HG03469 (cell line): ENCODE measurements around the gene C4orf51.
A peak's percentile ranks its signal among the peaks of the same experiment; 100 is the strongest.

ENCODE experiments used
- ATAC-seq: cut with Tn5 transposase; IDR thresholded peaks from one replicate; pipeline ENCODE4 v1.9.1; 2021; ENCODE audit warnings: mild to moderate bottlenecking, moderate library complexity, moderate number of reproducible peaks; ENCODE audit not compliant: unreplicated experiment

The C4orf51 gene

GRCh38 chr4:145743641-145744040, 63.7 kb downstream of the C4orf51 start:
- no peak for ATAC-seq

GRCh38 chr4:145755802-145756201, 75.9 kb downstream of the C4orf51 start:
- ATAC-seq, result no peak

GRCh38 chr4:145756244-145756643, 76.3 kb downstream of the C4orf51 start:
- no peak for ATAC-seq

GRCh38 chr4:145757188-145757587, 77.2 kb downstream of the C4orf51 start:
- ATAC-seq, result no peak

- no peak for ATAC-seq
Observed at GRCh38 chr4:145760176-145760575, 80.2 kb downstream of the C4orf51 start.

GRCh38 chr4:145760961-145761929, 81.3 kb downstream of the C4orf51 start:
- no peak for ATAC-seq

- no peak for ATAC-seq
Observed at GRCh38 chr4:145762719-145763118, 82.8 kb downstream of the C4orf51 start.

- ATAC-seq, result no peak
Observed at GRCh38 chr4:145763399-145763798, 83.5 kb downstream of the C4orf51 start.

GRCh38 chr4:145766273-145766672, 86.3 kb downstream of the C4orf51 start:
- ATAC-seq, result no peak

- ATAC-seq, result no peak
Observed at GRCh38 chr4:145769450-145770037, 89.6 kb downstream of the C4orf51 start.

- no peak for ATAC-seq
Observed at GRCh38 chr4:145770124-145770523, 90.2 kb downstream of the C4orf51 start.

- no peak for ATAC-seq
Observed at GRCh38 chr4:145772347-145772746, 92.4 kb downstream of the C4orf51 start.

- ATAC-seq, result peak; percentile 82
Observed at GRCh38 chr4:145773581-145774234, 93.8 kb downstream of the C4orf51 start.

GRCh38 chr4:145774473-145774872, 94.5 kb downstream of the C4orf51 start:
- no peak for ATAC-seq

- no peak for ATAC-seq
Observed at GRCh38 chr4:145775406-145775805, 95.5 kb downstream of the C4orf51 start.

- no peak for ATAC-seq
Observed at GRCh38 chr4:145776208-145776607, 96.3 kb downstream of the C4orf51 start.

- ATAC-seq, result no peak
Observed at GRCh38 chr4:145779319-145779801, 99.4 kb downstream of the C4orf51 start.

GRCh38 chr4:145781351-145781750, 101.4 kb downstream of the C4orf51 start:
- ATAC-seq, result no peak
